Prostate gland (tissue), 2 donors: ENCODE results near the gene POLR3GL.

Source experiments
- CTCF ChIP-seq, 4 experiments: fragments of 200-600 bp in 2 of 4; fragments of 450-650 bp in 2 of 4; sonication (generic) in 2 of 4; IDR thresholded peaks; 1 replicate in 3 of 4; 2 replicates in 1 of 4; pipeline ENCODE4 v1.5.1; 2016 to 2019; ENCODE audit warnings: antibody characterized with exemption in 4 of 4, mild to moderate bottlenecking in 2 of 4, moderate library complexity in 2 of 4
- POLR2A ChIP-seq: fragments of 450-650 bp; IDR thresholded peaks from one replicate; pipeline ENCODE4 v1.6.1; 2016; ENCODE audit warnings: antibody characterized with exemption, mild to moderate bottlenecking
- POLR2AphosphoS5 ChIP-seq: sonication (generic); formaldehyde crosslinking; IDR thresholded peaks from one replicate; pipeline ENCODE4 v1.6.1; 2017; ENCODE audit warnings: antibody characterized with exemption

GRCh38 chr1:145965119-145965744, 742 bp downstream of the POLR3GL start:
- TF ChIP-seq CTCF (IDR thresholded peaks at IDR 0.05) (no peak), POLR2AphosphoS5 (no peak), POLR2A (no peak)
